ENCODE data around the gene SLC25A34. TPM values are rescaled to one million over a fixed set of nuclear protein-coding genes. Genes with fewer than 3 reads are reported as not detected.
A peak's percentile ranks its signal among the peaks of the same experiment; 100 is the strongest.

The SLC25A34 gene
- total RNA-seq, 1 donor from 2014 or later = 2.8 TPM

DNA sequence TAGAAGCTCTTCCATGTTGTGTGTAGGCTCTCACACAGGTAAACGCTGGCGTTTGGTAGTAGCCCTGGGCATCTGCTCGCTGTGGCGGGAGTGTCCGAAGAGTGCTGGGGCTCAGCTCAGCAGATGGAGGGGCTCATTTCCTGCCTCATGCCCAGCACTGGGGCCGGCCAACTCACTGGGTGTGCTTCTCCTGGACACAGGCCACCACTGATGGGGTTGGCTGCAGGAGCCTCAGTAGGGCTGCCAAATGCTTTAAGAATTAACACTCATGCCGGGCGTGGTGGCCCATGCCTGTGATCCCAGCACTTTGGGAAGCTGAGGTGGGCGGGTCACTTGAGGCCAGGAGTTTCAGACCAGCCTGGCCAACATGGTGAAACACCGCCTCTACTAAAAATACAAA, 50.5 kb downstream of the SLC25A34 start:
- Mint-ChIP-seq H3K9me3 (ENCODE audit: unreplicated experiment) (no peaks in the 10 kb centered on the region), H3K4me1 (ENCODE audit: unreplicated experiment) (peaks cover 9% of the 10 kb centered on the region), H3K27me3 (ENCODE audit: unreplicated experiment) (no peaks in the 10 kb centered on the region), H3K27ac (ENCODE audit: unreplicated experiment) (peak overlapping the region; percentile 47), H3K4me3 (ENCODE audit: unreplicated experiment) (no peak overlapping the region), H3K36me3 (ENCODE audit: unreplicated experiment) (peaks cover 15% of the 10 kb centered on the region)
- TF ChIP-seq CTCF (IDR thresholded peaks at IDR 0.05) = no peak
- no peak for DNase-seq (ENCODE audit: extremely low spot score, unreplicated experiment)

- H3K4me1 Mint-ChIP-seq (ENCODE audit: unreplicated experiment) = peaks cover 18% of the 10 kb centered on the region
- H3K4me3 Mint-ChIP-seq (ENCODE audit: unreplicated experiment) = no peak overlapping the region
- H3K36me3 Mint-ChIP-seq (ENCODE audit: unreplicated experiment) = peaks cover 15% of the 10 kb centered on the region
- H3K9me3 Mint-ChIP-seq (ENCODE audit: unreplicated experiment) = no peaks in the 10 kb centered on the region
- peak overlapping the region; percentile 57 for H3K27ac Mint-ChIP-seq (ENCODE audit: unreplicated experiment)
- no peak for DNase-seq (ENCODE audit: extremely low spot score, unreplicated experiment)
- no peaks in the 10 kb centered on the region for H3K27me3 Mint-ChIP-seq (ENCODE audit: unreplicated experiment)
- TF ChIP-seq CTCF (IDR thresholded peaks at IDR 0.05) = no peak
Measured at GRCh38 chr1:15788624-15789301, 52.7 kb downstream of the SLC25A34 start.

Other genes starting within 250 kb of the SLC25A34 start
- 12.6 and 13.8 TPM in 2 replicates for gene CASP9, start 212.0 kb upstream of the SLC25A34 start, total RNA-seq
- gene DNAJC16, start 209.4 kb upstream of the SLC25A34 start, total RNA-seq = 20.8 and 28.8 TPM in 2 replicates
- gene AGMAT, start 151.2 kb upstream of the SLC25A34 start, total RNA-seq = 0.13 and 0.19 TPM in 2 replicates
- 20.0 and 23.4 TPM in 2 replicates for gene DDI2, start 118.8 kb upstream of the SLC25A34 start, total RNA-seq
- 82.0 and 88.1 TPM in 2 replicates for gene PLEKHM2, start 51.9 kb upstream of the SLC25A34 start, total RNA-seq
- gene TMEM82, start 6.2 kb downstream of the SLC25A34 start, total RNA-seq = not detected in 2 replicates
- 149 and 156 TPM in 2 replicates for gene FBLIM1, start 22.5 kb downstream of the SLC25A34 start, total RNA-seq
- 1.5 and 1.6 TPM in 2 replicates for gene UQCRHL, start 71.4 kb downstream of the SLC25A34 start, total RNA-seq
- gene SPEN, start 111.4 kb downstream of the SLC25A34 start, total RNA-seq = 54.0 and 59.8 TPM in 2 replicates
- gene ZBTB17, start 239.8 kb downstream of the SLC25A34 start, total RNA-seq = 34.7 and 37.2 TPM in 2 replicates